GM13977 (cell line): ENCODE measurements around the gene IRF2.

Experiments used
- DNase-seq: peaks from one replicate; pipeline ENCODE4 v3.0.0; 2012; ENCODE audit warnings: low spot score
- in situ Hi-C: fragments of 300-500 bp; cut with MboI; formaldehyde crosslinking; loops from one replicate; pipeline ENCODE4 v1.12.0; 2022; ENCODE audit warnings: low sequenced_read_pairs, low pct_unique_long_range_greater_than_20kb, mixed read lengths, inconsistent platforms; ENCODE audit not compliant: unreplicated experiment
- TF ChIP-seq, protein P1 (sequence below): IDR thresholded peaks from 2 replicates; pipeline ENCODE4 v1.5.1; 2012; ENCODE audit warnings: mild to moderate bottlenecking, control low read depth; ENCODE audit not compliant: insufficient read depth; ENCODE audit errors: extremely low read depth, missing control alignments

IRF2 gene

DNA sequence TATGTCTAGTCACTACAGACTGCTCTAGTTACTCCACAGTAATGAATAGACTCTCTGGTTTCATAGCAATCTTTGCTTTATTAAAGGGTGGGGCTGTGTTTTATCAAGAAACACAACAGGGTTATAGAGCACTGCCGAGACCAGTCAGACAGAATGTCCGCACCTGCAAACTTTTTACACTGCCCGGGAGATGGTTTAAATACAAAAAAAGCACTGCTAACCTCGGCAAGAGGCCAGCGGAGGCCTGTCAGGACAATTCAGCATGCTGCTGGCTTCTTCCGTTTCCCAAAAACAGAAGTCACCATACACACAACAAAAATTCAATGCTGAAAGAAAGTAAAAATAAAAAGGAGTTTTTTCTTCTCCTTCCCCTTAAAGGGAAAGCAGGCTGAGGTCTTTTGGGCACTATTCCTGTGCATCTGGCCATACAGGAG, 67.4 kb downstream of the IRF2 start:
- in situ Hi-C loops: no loop called here
- no peak for DNase-seq
- TF ChIP-seq, protein P1, sequence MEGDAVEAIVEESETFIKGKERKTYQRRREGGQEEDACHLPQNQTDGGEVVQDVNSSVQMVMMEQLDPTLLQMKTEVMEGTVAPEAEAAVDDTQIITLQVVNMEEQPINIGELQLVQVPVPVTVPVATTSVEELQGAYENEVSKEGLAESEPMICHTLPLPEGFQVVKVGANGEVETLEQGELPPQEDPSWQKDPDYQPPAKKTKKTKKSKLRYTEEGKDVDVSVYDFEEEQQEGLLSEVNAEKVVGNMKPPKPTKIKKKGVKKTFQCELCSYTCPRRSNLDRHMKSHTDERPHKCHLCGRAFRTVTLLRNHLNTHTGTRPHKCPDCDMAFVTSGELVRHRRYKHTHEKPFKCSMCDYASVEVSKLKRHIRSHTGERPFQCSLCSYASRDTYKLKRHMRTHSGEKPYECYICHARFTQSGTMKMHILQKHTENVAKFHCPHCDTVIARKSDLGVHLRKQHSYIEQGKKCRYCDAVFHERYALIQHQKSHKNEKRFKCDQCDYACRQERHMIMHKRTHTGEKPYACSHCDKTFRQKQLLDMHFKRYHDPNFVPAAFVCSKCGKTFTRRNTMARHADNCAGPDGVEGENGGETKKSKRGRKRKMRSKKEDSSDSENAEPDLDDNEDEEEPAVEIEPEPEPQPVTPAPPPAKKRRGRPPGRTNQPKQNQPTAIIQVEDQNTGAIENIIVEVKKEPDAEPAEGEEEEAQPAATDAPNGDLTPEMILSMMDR: no peak

DNA sequence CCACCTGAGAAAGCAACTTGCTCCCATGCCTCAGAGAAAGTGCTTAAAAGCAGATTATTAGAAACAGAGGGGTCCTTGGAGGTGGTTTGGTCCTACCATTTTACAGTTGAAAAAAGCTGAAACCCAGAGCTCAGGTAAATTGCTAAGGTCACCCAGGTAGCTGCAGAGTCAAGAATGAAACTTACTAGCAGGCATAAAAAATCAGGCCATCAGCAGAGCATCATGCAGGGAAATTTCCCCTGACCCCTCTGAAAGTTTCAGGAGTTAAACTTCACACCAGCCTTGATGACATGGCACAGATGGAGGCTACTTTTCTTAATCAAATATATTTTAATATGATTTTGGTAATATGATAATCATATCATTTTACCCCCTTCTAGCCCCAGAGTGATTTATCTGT, 70.3 kb downstream of the IRF2 start:
- TF ChIP-seq, protein P1: no peak
- DNase-seq: no peak
- in situ Hi-C loops: no loop called here

DNA sequence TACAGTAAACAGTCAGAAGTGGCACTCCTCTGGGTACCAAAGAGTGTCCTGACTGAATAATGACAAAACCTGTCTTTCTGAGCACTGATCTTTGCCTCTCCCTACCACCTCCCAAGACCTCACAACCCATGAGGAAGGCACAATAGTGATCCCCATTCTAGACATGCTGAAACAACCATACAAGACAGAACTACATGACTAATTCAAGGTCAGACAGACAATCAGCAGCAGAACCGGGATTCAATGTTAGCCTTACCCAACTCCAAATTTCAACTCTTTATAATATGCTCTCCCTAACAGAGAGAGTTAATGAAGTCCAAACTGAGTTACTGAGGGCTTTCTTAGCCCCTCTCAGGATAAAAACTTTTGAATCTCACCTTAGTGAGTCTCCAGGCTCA, 71.0 kb downstream of the IRF2 start:
- no peak for DNase-seq
- in situ Hi-C loops: no loop called here
- TF ChIP-seq, protein P1: no peak

DNA sequence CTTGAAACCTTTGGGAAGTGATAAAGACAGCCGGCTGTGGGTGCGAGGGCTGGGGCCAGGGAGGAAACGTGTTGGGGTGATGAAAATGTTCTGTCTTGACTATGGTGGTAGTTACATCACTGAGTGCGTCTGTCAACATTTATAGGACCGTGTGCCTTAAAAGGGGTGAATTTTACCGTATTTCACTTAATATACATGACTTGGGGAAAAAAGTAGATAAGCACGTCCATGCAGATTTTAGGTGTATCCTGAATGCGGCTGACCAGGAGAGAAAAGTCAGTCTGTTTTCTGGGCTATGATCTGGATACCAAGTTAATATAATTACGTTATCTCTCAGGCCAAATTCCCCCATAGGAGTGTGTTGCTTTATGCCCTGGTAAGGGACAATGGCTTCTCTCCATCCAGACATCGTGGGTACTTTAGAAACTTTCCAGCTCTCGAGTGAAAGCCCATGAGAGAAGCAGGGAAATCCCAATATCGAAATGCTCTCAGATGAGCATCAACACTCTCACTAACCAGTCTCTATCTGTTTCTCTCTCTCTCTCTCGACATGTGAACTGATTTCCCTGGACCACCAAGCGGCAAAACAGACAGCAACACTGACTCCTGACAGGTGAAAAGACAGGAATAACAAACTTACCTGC, 71.5 kb downstream of the IRF2 start:
- TF ChIP-seq, protein P1: no peak
- in situ Hi-C loops: no loop called here
- no peak for DNase-seq

DNA sequence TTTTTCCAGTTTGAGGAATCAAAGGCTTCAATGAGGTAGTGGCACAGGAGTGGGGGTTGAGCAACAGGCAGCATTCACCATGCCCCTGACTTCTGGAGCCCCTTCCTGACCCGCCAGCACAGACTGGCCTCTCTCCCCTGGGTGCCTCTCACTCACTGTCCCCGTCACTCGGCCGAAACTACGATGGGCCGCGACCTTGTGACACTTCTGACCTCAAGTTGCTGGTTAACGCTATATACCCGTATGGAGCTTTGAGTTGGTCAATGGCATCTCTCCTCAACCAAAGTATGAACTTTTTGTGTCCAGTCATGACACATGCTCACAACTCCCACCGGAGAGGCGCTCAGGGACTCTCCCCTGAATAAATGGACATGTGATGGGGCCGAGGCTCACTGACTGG, 72.1 kb downstream of the IRF2 start:
- no peak for DNase-seq
- TF ChIP-seq, protein P1: no peak
- in situ Hi-C loops: no loop called here

DNA sequence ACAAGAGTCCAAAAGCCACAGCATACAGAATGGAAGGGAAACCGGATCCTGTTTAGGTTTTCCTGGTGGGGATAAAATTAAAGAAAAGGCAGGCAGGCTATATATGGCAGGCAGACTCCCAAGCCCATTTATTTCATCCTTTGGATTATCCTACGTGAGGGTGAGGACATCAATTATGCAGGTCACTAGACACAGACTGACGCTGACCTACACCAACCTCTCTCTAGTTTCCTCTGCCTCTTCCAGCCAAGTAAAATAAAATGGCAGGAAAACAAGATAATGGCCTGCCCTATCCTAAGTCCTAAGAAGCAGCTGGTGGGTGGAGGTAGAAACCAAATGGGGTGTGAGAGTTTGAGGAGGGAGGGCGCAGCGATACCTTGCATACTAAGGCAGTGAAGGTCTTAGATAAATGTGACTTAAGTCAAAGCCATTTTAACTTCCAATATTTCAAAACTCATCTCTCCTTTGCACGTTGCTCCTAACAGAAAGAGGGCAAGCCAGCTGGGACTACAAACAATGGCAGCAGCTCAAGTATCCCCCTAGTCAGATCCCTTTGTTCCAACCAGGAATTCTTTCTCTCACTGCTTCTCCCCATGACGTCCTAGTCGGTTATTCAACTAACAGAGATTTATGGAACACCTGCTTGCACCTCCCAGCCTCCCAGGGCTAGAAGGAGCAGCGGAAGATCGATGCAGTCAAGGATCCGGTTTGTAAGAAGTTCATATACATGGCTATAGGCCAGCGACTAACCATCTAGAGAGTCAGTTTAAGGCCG, 72.8 kb downstream of the IRF2 start:
- in situ Hi-C loops: no loop called here
- no peak for DNase-seq
- TF ChIP-seq, protein P1: no peak
